Mammary epithelial cell (primary cell): Measurements from ENCODE around the gene TSPAN10.

Experiments used
- CTCF ChIP-seq, 2 donors: IDR thresholded peaks in 1 of 2; conservative IDR thresholded peaks in 1 of 2; 2 replicates each; pipeline ENCODE4 v1.5.1; 2011 to 2012; ENCODE audit warnings: inconsistent platforms in 2 of 2, low read length in 2 of 2, mild to moderate bottlenecking in 2 of 2, control low read depth in 1 of 2, low read depth in 1 of 2; ENCODE audit not compliant: insufficient read depth in 1 of 2; ENCODE audit errors: extremely low read depth in 1 of 2
- EZH2 ChIP-seq: IDR thresholded peaks from 2 replicates; pipeline ENCODE4 v1.6.1; 2012; ENCODE audit warnings: low read length, inconsistent platforms, borderline replicate concordance

- TF ChIP-seq CTCF (conservative IDR thresholded peaks at IDR 0.05 in 1 of 2, IDR thresholded peaks at IDR 0.05 in 1 of 2; ENCODE audit: extremely low read depth in 1 of 2, insufficient read depth in 1 of 2, low read depth in 1 of 2, low read length in 2 of 2) (no peak), EZH2 (no peak)
Observed at GRCh38 chr17:81659038-81659437, 22.0 kb downstream of the TSPAN10 start.
